GM19238 (cell line): ENCODE measurements around the gene TTC7B.

ENCODE experiments used
- DNase-seq: peaks from one replicate; pipeline ENCODE4 v3.0.0; 2011; ENCODE audit warnings: low spot score; ENCODE audit not compliant: insufficient read length

The TTC7B gene

DNA sequence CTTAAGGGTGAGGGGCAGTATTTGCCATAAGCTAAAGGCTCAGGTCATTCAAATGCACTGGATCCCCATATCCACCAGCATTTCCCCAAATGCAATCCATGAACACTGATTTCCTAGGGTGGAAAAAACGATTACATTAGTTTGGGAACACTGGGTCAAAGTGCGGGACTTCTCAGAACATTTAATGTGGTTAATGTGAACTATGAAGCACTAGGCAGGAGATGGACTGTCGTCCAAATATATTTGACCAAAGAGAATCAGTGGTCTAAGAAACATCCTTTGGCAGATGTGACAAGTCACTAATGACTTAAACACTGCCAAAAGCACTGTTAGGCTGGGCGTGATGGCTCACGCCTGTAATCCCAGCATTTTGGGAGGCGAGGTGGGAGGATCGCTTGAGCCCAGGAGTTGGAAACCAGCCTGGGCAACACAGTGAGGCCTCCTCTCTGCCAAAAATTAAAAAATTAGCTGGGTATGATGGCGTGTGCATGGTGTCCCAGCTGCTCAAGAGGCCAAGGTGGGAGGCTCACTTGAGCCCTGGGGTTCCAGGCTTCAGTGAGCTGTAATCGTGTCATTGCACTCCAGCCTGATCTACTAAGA, 214.0 kb downstream of the TTC7B start:
- DNase-seq = no peak

GRCh38 chr14:90601563-90601962, 214.7 kb downstream of the TTC7B start:
- no peak for DNase-seq

GRCh38 chr14:90600619-90601018, 215.6 kb downstream of the TTC7B start:
- DNase-seq = no peak

GRCh38 chr14:90599748-90600507, 216.3 kb downstream of the TTC7B start:
- DNase-seq = no peak

- no peak for DNase-seq
Observed at GRCh38 chr14:90599339-90599738, 216.9 kb downstream of the TTC7B start.

DNA sequence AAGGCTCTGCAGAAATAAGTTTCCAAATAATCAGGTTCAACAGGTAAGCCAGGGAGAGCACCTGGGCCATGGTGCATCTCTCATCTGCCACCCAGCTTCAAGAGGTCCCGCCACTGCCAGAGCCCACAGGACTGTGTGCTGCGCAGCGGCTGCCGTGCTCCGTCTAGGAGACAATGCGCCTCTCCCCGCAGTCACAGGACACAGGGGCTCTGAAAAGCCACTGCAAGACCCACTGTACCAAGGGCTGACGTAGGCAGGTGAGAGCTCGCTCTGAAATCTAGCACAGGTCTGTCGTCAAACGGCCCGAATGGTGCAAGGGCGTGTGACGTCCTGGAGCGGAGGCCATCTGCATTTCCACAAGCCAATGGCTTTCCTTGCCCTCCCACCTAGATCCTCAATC, 218.3 kb downstream of the TTC7B start:
- no peak for DNase-seq

GRCh38 chr14:90596733-90597132, 219.5 kb downstream of the TTC7B start:
- DNase-seq = no peak

- DNase-seq = no peak
Observed at GRCh38 chr14:90593254-90594040, 222.8 kb downstream of the TTC7B start.

DNA sequence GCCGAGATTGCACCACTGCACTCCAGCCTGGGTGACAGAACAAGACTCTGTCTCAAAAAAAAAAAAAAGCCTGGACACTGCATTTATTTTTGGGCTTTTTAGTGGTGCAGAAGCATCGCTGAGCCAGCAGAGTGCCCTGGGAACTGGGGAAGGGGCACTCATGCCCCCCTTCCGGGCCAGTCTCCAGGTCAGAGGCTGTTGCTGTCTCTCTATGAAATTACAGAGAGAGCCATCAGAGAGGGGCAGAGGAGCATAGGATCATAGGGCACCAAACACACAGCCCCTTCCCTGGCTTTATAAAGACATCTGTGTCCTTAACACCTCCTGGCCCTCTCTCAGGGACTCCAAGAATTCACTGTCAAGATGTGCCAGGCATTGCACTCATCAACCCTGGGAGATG, 223.6 kb downstream of the TTC7B start:
- DNase-seq = no peak

GRCh38 chr14:90587918-90588317, 228.3 kb downstream of the TTC7B start:
- DNase-seq = no peak

DNA sequence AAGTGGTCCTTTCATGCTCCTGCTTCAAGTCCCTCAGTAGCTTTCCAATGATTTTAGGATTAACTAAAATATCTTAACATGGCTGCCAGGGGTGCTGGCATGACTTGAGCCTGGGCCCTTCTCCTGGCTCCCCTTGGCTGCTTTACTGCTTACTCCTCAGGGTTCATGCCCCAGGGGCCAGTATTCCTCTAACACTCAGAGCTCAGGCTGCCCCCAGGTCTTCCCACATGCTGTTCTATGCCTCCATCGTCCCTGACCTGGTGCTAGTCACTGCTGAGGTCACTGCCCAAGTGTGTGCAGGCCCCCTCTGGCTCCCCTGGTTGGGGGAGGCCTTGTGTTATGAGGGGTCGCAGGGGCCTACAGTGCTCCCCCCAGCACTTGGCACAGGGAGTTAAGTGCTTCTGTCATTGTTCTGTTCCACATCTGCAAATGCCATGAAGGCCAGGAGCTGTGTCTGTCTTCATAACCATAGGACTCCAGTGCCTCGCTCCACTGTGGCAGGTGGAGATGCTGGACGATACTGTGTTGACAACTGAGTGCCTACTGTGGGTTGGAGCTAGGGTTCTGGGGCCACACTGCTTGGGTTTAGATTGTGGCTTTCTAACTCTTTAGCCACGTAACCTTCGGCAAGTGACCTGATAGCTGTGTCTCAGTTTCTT, 228.8 kb downstream of the TTC7B start:
- DNase-seq = no peak

GRCh38 chr14:90585106-90585505, 231.1 kb downstream of the TTC7B start:
- no peak for DNase-seq

DNA sequence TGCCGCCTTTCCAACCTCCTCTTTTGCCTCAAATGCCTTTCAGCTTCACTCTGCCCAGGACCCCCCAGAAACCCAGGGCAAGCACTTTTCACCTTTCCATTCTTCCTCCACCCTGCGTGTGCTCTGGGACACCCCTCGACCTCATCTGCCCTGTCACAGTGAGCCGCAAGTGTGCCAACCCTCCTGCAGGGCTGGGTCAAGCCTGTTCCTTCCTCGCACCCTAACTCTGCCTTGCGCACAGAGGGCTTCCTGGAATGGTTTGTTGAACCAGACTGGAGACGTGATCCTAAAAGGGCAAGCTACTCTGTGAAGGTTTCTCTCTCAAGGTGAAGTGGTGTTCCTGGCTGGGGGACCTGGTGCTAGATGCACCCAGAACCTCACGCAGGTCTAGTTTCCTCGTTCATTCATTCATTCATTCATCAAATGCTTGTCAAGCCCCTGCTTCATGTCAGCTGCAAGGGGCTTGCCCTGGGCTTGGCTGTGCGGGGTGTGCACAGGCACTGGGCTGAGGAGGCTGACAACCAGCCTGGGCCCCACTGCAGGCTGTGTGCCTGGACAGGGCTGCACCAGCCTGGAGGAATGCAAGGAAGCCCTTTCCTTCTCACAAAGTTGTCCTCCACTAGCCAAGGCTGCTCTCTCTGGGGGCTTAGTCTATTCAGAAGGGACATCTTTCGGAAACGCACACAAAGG, 232.2 kb downstream of the TTC7B start:
- DNase-seq = no peak

- no peak for DNase-seq
Observed at GRCh38 chr14:90583427-90583826, 232.8 kb downstream of the TTC7B start.

DNA sequence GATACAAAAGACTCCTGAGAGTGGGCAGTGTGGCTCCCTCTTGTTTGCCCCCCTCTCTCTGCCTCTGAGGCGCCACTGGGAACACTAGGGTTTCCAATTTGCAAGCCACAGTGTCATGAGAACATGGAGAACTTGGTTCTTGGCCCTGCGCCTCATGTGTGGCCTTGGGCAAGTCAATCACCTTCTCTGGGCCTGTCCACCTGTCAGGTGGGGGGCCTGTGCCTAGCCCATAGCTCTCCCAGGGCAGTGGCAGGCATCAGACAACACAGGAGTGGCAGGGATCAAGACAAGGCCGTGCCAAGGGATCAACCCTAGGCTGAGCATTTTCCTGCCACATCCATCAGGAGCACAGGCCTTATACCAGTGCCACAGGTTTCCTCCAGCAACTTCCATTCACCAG, 234.1 kb downstream of the TTC7B start:
- DNase-seq = no peak

DNA sequence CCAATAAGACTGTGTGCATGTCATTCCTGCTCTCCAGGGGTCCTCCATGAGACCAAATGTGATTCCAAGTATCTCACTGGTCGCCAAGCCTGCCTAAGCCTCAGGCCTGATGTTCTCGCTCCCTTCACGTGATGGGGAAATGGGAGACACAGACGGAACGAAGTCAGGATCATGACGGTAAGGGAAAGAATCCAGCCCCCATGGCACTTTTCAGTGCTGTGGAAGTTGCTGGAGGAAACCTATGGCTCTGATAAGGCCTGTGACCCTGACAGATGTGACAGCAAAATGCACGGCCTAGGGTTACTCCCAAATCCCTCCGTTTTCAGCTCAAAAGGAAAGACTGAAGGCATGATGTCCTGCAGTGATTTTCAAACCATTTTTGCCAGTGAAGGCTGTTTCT, 234.5 kb downstream of the TTC7B start:
- DNase-seq = no peak

- no peak for DNase-seq
Observed at GRCh38 chr14:90580377-90581335, 235.6 kb downstream of the TTC7B start.

DNA sequence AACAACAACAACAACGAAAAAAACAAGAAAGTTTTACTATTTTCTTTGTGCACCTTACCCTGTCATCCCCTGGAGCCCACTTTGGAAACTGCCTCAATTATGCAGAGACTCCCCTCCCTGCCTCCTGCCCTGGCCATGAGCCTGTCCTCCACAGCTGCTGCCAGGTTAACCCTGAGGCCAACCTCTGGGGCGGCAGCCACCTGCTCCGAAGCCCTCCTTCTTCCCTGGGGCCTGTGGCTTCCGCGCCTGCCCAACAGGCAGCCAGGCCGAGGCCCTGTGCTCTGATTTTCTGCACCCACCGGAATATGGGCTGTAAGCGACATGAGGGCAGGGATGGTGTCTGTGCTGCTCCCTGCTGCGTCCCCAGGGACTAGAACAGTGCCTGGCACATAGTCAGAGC, 236.4 kb downstream of the TTC7B start:
- DNase-seq = no peak

DNA sequence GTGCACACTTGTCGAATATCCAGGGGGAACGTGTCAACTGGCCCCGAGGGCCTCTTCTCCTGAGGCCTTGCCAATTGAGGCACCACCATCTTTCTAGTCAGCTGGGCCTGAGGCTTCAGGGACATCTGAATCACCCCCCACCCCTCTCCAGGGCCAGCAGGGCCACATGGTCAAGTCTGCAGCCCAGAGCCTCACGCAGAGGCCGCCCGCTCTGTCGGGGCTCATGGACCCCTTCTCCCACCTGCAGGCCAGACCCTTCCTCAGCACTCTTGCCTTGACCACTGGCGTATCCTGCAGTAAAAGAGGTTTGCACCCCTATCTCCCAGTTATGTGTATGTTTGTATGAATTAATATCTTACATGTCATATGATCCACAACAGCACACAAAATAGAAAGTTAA, 237.1 kb downstream of the TTC7B start:
- DNase-seq = no peak

- DNase-seq = no peak
Observed at GRCh38 chr14:90578283-90578985, 237.8 kb downstream of the TTC7B start.
